ENCODE measurements around the gene RING1.

Gene RING1

GRCh38 chr6:33208091-33208967 lies at the start of gene RING1:
TSS of gene RING1 (plus strand) at chr6:33208500. CDS start at chr6:33208823, 323 bp downstream.
- peak; percentile 34 for DNase-seq

GRCh38 chr6:33160096-33160495 lies 48.2 kb upstream of the RING1 start:
- DNase-seq = no peak

- no peak for DNase-seq
These were observed 47.5 kb upstream of the RING1 start for GRCh38 chr6:33160728-33161344.

GRCh38 chr6:33161354-33162331 lies 46.7 kb upstream of the RING1 start:
- DNase-seq = peak; percentile 9

GRCh38 chr6:33163540-33163939 lies 44.8 kb upstream of the RING1 start:
- no peak for DNase-seq

GRCh38 chr6:33164176-33164575 lies 44.1 kb upstream of the RING1 start:
- no peak for DNase-seq

- DNase-seq = no peak
These were observed 43.5 kb upstream of the RING1 start for GRCh38 chr6:33164665-33165373.

- DNase-seq = no peak
These were observed 42.6 kb upstream of the RING1 start for GRCh38 chr6:33165581-33166258.

- no peak for DNase-seq
These were observed 41.9 kb upstream of the RING1 start for GRCh38 chr6:33166363-33166762.

GRCh38 chr6:33166811-33167210 lies 41.5 kb upstream of the RING1 start:
- no peak for DNase-seq

- DNase-seq = no peak
These were observed 40.7 kb upstream of the RING1 start for GRCh38 chr6:33167374-33168283.

- DNase-seq = no peak
These were observed 40.1 kb upstream of the RING1 start for GRCh38 chr6:33168284-33168601.

- no peak for DNase-seq
These were observed 39.7 kb upstream of the RING1 start for GRCh38 chr6:33168639-33169038.

GRCh38 chr6:33169291-33170175 lies 38.8 kb upstream of the RING1 start:
- DNase-seq = no peak

- DNase-seq = no peak
These were observed 37.9 kb upstream of the RING1 start for GRCh38 chr6:33170176-33171015.

- DNase-seq = no peak
These were observed 37.1 kb upstream of the RING1 start for GRCh38 chr6:33171016-33171879.

GRCh38 chr6:33171880-33172687 lies 36.2 kb upstream of the RING1 start:
- no peak for DNase-seq
